ENCODE results near the gene SLC6A20.

DNA sequence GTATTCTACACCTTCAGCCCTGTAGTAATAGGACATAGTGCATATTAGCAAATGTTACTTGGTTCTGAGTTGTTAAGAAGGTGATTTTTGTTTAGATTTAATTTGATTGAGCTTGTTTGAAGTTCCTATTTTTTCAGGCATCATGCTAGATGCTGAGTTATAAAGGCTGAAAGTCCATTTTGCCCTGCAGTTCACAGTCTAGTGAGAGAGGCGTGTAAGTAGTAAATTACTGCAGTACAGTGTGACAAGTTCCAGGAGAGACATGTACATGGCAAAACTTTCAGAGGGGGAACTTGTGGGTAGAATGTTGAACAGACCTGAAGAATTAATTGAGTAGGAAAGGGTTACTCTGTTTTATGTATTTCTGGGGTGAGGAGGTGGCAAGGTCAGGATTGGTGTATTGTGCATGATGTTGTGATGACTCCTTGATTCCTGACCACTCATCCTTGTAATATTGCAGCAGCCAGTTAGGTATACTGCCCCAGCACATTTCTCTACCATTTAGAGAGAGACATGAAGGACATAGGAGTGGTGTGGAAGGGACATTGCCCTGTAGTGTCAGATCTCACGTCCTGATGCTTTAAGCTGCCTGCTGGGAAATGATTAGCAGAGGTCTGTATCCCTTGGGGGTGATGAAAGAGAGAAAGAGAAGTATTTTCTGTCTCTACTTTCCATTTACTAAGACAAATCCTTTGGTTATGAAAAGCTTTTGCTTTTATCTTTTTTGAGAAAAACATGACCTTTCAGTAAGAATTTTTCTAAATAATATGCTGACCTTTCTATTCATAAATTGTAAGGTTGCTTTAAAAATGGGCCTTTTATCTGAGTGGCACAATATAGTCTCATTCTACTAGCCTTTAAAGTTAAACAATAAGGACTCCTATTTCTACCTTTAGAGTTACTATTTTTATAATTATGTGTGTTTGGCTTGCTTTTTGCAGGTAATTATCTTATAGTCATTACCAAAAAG, 90.2 kb downstream of the SLC6A20 start:
- TF ChIP-seq, protein P1, sequence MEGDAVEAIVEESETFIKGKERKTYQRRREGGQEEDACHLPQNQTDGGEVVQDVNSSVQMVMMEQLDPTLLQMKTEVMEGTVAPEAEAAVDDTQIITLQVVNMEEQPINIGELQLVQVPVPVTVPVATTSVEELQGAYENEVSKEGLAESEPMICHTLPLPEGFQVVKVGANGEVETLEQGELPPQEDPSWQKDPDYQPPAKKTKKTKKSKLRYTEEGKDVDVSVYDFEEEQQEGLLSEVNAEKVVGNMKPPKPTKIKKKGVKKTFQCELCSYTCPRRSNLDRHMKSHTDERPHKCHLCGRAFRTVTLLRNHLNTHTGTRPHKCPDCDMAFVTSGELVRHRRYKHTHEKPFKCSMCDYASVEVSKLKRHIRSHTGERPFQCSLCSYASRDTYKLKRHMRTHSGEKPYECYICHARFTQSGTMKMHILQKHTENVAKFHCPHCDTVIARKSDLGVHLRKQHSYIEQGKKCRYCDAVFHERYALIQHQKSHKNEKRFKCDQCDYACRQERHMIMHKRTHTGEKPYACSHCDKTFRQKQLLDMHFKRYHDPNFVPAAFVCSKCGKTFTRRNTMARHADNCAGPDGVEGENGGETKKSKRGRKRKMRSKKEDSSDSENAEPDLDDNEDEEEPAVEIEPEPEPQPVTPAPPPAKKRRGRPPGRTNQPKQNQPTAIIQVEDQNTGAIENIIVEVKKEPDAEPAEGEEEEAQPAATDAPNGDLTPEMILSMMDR (IDR thresholded peaks at IDR 0.05) = no peak
- TF ChIP-seq POLR2AphosphoS5 (IDR thresholded peaks at IDR 0.05; ENCODE audit: insufficient read depth in 1 of 2, low read depth in 1 of 2) (no peak), POLR2A (IDR thresholded peaks at IDR 0.05) (no peak)
